HS-5 (cell line): ENCODE data around the gene ZNF566.
A peak's percentile ranks its signal among the peaks of the same experiment; 100 is the strongest.

Experiments
- DNase-seq: peaks from one replicate; pipeline ENCODE4 v3.0.0-alpha.2; 2012; ENCODE audit warnings: low read depth

ZNF566 gene

DNA sequence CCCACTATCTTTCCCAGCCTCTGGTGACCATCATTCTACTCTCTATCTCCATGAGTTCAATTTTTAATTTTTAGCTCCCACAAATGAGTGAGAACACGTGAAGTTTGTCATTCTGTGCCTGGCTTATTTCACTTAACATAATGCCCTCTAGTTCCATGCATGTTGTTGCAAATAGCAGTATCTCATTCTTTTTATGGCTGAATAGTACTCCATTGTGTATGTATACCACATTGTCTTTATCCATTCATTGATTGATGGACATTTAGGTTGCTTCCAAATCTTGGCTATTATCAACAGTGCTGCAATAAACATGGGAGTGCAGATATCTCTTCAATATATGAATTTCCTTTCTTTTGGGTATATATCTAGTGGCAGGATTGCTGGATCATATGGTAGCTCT, 48.0 kb downstream of the ZNF566 start:
- no peak for DNase-seq

GRCh38 chr19:36436531-36436930, 52.8 kb downstream of the ZNF566 start:
- no peak for DNase-seq

DNA sequence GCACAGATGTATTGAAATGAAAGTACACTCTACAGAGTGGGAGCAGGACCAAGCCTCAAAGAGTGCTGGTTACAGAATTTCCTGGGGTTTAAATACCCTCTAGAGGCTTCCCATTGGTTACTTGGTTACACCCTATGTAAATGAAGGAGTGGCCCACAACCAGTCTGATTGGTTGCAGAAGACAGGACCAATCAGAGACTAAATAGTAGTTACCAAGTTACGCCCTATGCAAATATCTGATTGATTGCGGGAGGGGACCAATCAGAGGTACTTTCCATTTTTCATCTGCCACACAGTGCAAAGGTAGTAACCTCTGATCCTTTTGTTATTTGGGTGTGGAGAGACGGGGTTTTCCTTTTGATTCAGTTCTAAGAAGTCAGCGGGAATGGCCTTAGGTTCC, 65.4 kb downstream of the ZNF566 start:
- DNase-seq: no peak

GRCh38 chr19:36421749-36422481, 67.4 kb downstream of the ZNF566 start:
- DNase-seq: no peak

DNA sequence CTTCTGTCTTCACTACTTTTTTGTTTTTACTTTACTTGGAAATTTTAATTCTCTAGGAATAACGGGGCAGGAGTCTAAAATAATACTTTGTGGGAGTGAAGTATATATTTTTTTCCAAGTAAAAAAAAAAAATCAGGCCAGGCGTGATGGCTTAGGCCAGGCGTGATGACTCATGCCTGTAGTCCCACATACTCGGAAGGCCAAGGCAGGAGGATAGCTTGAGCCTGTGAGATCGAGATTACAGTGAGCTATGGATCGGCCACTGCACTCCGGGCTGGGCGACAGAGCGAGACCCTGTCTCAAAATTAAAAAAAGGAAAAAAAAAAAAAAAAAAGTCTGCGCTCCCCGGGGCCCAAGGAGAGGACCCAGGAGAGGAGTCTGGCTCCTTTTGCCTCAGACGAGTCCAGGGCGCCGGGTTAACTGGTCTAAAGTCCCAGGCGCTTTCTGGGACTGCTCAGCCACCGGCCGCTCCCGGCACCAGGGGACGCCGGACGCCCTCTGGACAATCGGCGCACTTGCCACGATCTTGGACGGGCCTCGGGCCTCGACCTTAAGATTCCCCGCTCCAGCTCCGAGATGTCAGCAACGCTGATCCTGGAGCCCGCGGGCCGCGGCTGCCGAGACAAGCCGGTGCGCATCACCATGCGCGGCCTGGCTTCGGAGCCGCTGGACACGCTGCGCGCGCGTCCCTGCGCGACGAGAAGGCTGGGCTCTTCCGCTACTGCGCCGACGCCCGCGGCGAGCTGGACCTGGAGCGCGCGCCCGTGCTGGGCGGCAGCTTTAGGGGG, 68.2 kb downstream of the ZNF566 start:
- no peak for DNase-seq

GRCh38 chr19:36418287-36419001, 70.9 kb downstream of the ZNF566 start, which contains the start of gene ZFP82:
Gene ZFP82, minus strand, starts transcription at chr19:36418644. Its CDS starts 8,855 bp downstream, at chr19:36409789.
- DNase-seq: peak; percentile 46

- DNase-seq: no peak
Measured at GRCh38 chr19:36417752-36418286, 71.5 kb downstream of the ZNF566 start.

DNA sequence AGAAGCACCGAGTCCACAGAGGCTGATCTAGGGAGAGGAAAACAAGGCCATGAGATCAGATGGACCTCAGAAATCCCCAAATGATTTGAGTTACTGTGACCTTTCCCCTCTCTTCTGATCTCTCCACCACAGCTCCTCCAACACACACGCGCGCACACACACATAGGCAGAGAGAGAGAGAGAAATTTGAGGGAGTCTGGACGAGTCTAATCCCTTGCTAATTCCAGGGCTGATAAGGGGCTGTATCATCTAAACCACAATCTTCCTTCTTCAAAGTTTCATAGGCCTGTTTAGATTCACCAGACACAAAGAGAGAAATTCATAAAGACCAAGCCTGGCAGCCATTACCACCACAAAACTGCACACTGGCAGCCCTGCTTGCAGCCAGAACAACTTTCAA, 79.5 kb downstream of the ZNF566 start:
- no peak for DNase-seq

DNA sequence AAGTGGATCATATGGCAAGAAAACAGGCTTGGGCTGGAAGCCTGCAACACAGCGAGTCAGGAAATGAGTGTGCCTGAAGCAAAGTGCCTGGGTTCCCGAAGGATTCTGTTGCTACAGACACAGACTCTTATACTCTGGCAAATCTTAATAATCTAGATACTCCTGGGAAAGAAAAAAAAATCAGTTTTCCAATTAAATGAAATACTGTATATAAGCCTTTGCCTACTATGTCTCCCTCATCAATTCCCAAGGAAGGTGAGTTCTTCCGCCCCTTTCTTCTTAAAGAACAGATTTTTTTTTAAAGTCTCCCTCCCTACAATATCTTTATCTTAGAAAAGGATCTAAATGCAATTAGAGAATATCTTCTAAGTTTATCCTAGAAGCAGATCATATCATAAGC, 81.3 kb downstream of the ZNF566 start:
- DNase-seq: no peak

GRCh38 chr19:36404498-36404897, 84.9 kb downstream of the ZNF566 start:
- DNase-seq: no peak

DNA sequence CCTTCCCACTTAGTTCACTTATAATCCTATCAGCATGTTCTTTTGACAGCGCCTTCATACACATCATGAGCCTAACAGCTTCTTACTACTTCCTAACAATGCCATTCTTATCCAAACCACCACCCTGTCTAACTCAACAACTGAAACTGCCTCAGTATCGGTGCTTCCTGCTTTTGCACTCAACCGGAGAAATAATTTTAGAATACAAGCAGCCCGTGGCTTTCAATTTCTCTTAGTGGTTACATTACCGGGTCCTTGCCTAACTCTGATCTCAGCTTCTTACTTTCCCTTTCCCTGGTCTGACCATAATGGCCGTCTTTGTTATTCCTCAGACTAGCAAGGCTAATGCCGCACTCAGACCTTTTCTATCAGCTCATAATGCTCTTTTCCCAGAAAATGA, 87.9 kb downstream of the ZNF566 start:
- DNase-seq: no peak

DNA sequence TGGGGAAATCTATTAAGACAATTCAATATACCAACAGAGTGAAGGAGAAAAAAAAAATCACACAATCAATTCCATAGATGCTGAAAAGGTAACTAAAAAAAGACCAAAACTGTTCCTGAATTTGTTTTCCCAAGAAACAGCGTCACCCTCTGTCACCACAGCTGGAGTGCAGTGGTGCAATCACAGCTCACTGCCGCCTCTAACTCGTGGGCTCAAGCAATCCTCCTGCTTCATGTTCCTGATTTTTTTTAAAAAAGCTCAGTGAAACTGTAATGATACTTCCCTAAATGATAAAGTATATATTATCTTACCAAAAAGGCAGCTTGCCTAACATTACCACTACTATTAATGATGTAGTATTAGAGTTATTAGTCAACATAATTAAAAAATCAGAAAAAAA, 90.8 kb downstream of the ZNF566 start:
- DNase-seq: no peak
